CD4-positive, alpha-beta T cell treated with Interleukin-12 subunit alpha and Interleukin-12 subunit beta, for 1 hour (primary cell): ENCODE results near the gene MSH3.
"Not testable (repeated sequence)": the region's sequence is repeated elsewhere in the genome, so short reads cannot be mapped to it uniquely, and the experiment has no call there.

ENCODE experiments used
- DNase-seq: peaks from one replicate; pipeline ENCODE4 v3.0.0-alpha.2; 2020

The MSH3 gene

GRCh38 chr5:80759866-80760577, 105.6 kb downstream of the MSH3 start:
- no peak for DNase-seq

- DNase-seq: no peak
Observed at GRCh38 chr5:80760680-80761079, 106.2 kb downstream of the MSH3 start.

GRCh38 chr5:80761176-80761575, 106.7 kb downstream of the MSH3 start:
- DNase-seq: no peak

DNA sequence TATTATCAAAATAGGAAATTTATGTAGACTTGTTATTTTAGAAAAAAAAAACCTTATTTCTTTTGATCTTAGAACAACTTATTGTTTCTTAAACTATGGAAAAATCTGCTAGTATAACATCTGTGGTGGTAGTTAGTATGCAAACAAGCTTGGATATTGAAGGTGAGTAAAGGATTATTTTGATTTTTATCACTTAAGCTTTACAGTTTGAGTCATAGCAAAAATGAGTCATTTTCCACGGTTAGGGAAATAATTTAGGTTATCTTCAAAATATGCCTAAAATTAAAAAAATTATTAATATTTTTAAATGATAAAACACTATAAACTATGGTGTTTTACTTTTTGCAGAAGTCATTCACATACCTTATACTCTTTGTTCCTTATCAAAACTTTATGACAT, 107.5 kb downstream of the MSH3 start:
- DNase-seq: no peak

- no peak for DNase-seq
Observed at GRCh38 chr5:80762573-80762972, 108.1 kb downstream of the MSH3 start.

- no peak for DNase-seq
Observed at GRCh38 chr5:80763211-80763610, 108.8 kb downstream of the MSH3 start.

- no peak for DNase-seq
Observed at GRCh38 chr5:80763873-80764647, 109.6 kb downstream of the MSH3 start.

- no peak for DNase-seq
Observed at GRCh38 chr5:80764786-80765185, 110.3 kb downstream of the MSH3 start.

- DNase-seq: peak; percentile 18
Observed at GRCh38 chr5:80777347-80778287, 123.2 kb downstream of the MSH3 start.

GRCh38 chr5:80780024-80780423, 125.6 kb downstream of the MSH3 start:
- no peak for DNase-seq

- DNase-seq: no peak
Observed at GRCh38 chr5:80780761-80781285, 126.4 kb downstream of the MSH3 start.

DNA sequence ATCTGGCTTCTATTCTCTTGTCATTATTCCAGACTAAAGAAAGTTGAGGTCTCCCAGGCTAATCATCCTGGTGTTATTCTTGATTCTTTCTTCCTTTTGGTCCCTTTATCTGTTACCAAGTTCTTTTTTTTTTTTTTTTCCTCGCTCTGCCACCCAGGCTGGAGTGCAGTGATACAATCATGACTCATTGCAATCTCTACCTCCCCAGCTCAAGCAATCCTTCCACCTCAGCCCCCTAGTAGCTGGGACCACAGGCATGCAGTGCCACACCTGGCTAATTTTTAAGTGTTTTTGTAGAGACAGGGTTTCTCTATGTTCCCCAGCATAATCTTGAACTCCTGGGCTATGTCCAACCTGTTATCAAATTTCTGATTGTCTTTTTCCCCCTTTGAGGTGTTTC, 126.9 kb downstream of the MSH3 start:
- no peak for DNase-seq

DNA sequence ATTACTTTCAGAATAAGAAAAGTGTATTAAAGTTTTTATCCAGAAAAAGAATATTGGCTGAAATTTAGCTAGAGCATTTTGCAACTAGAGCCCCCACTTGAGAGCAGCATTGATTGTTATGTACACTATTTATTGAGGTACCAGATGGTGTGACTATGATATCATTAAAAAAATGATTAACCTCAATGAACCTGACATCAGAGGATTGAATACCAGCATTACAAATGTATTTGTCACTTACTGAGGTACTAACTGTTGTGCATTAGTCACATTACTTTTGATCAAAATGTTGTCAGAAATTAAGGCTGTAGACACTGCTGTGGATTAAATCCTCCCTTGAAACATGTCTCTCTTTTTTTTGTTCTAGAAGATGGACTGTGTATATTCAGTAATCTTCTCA, 128.2 kb downstream of the MSH3 start:
- no peak for DNase-seq

- DNase-seq: not testable (repeated sequence)
Observed at GRCh38 chr5:80783751-80784150, 129.3 kb downstream of the MSH3 start.

GRCh38 chr5:80784451-80784850, 130.0 kb downstream of the MSH3 start:
- no peak for DNase-seq

GRCh38 chr5:80789319-80790016, 135.0 kb downstream of the MSH3 start:
- not testable (repeated sequence) for DNase-seq

DNA sequence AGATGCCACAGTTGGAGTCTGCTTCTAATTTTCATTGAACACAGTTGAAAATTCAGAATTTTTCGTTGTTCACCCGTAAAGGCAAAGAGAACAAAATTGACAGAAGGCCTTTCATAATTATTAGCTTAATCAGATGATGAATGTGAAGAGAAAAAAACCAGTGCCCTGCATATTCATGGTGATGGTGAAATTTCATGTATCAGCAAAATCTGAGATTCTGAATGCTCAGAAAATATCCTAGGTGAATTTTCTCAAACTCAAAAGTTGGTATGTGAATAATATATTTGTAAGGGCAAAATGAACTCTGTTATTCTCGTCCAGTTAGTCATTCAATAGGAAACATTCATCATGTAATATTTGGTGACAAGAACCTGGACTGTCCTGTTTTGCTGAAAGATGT, 136.2 kb downstream of the MSH3 start:
- DNase-seq: no peak

DNA sequence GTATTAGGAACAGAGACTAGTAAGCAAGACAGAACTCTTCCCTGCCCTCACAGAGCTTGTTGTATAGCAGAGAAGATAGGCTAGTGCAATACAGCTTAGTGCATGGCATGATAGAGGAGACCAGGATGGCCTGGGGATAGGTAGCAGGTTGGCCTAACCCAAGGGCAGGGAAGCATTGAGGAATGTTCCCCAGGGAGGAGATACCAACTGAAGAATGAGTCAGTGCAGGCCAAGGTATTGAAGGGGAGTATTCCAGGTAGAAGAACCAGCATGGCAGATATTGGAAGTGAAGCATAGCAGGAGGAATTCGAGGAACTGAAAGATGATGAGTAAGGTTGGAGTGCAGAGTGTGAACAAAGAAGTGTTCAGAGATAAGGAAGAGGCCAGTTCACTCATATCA, 138.9 kb downstream of the MSH3 start:
- DNase-seq: no peak

DNA sequence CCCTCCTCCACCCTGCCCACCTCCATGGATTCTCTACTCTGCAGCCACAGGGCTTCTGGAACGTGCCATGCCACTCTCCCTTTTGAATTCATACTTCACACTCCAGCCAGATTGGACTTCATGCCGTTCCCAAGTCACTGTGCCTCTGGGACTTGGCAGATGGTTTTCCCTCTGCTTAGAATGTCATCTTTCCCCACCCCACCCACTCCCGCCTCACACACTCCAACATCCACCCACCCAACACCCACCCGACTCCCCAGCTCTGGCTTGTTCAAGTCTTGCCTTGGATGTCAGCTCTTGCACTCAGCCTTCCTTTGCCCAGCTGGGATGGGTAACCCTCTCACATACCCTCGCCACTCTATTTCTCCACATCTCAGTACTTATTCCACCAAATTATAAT, 142.4 kb downstream of the MSH3 start:
- no peak for DNase-seq

- no peak for DNase-seq
Observed at GRCh38 chr5:80797428-80798024, 143.1 kb downstream of the MSH3 start.

GRCh38 chr5:80798166-80798565, 143.7 kb downstream of the MSH3 start:
- no peak for DNase-seq

DNA sequence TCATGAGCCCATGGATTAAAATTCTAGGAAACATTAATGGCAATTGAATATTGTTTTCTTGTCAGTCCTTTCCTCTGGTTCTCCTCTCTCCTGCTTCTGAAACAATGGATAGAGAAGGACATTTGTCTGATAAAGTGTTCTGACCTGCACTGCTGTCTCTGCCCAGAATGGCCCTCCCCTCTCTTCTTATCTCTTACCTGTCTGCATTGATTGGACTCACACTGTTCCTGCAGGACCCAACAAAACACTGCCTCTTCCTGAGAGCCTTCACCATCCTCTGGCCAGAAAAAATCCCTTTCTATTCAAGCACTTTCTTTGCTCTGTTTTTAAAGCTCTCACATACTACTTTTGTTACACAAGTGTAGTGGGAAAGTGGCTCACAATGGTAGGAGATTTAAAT, 144.2 kb downstream of the MSH3 start:
- no peak for DNase-seq
